ENCODE results near the gene LRRC8C.

Gene LRRC8C

DNA sequence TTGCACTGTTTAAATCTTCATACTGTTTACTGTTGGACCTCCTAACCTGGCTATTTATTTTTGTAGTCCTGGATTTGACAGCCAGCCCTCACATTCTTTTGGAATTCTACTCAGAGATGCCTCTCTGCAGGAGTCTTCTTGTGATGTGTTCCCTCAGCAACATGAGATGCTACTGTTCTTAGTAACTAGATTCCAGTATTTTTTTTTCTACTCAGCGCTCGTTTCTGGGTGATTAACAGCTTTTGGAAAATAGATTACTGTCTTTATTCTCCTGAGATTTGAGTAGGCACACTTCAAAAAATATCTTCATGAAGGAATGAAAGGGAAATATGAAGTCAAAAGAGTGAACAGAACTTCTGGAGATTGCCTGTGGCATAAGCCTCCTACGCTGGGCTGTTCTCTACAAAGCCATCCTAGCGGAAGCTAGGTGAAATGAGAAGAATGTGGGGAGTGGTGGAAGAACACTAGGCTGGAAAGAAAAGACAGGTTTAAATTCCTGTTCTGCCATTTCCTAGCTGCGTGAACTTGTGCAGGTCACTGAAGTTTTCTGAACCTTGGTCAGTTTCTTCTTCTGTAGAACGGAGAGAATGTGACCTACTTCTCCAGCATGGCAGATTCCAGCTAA is 75.9 kb downstream of the LRRC8C start:
- H3K27ac ChIP-seq = no peak overlapping the region
- TF ChIP-seq, protein P1, sequence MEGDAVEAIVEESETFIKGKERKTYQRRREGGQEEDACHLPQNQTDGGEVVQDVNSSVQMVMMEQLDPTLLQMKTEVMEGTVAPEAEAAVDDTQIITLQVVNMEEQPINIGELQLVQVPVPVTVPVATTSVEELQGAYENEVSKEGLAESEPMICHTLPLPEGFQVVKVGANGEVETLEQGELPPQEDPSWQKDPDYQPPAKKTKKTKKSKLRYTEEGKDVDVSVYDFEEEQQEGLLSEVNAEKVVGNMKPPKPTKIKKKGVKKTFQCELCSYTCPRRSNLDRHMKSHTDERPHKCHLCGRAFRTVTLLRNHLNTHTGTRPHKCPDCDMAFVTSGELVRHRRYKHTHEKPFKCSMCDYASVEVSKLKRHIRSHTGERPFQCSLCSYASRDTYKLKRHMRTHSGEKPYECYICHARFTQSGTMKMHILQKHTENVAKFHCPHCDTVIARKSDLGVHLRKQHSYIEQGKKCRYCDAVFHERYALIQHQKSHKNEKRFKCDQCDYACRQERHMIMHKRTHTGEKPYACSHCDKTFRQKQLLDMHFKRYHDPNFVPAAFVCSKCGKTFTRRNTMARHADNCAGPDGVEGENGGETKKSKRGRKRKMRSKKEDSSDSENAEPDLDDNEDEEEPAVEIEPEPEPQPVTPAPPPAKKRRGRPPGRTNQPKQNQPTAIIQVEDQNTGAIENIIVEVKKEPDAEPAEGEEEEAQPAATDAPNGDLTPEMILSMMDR (conservative IDR thresholded peaks at IDR 0.05) = no peak

DNA sequence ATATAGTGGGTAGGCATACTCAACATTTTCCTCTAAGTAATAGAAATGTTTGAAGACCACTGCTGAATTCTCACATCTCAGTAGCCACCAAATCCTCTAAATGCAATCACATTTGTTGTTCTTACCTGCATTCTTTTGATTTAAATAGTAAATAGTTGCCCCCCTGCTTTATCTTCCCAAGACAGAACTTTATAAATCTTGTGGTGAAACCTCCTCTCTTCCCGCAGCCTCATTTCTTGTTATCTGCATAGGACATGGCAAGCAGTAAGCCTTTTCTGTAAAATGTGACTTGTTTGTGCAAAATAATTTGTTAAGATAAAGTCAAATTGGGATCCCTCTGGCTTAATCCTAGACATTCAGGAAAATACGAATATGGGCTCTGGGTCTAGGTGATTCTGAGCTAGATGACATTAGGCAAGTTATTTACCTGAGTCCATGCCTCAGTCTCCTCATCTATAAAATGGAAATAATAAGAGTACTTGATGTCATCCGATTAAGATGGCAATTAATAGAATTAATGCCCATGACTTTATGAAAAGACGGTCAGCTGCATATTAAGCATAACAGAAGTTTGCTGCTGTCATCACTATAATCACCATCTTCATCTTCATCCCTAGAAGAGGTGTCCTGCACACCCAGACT is 77.7 kb downstream of the LRRC8C start:
- no peak overlapping the region for H3K27ac ChIP-seq

DNA sequence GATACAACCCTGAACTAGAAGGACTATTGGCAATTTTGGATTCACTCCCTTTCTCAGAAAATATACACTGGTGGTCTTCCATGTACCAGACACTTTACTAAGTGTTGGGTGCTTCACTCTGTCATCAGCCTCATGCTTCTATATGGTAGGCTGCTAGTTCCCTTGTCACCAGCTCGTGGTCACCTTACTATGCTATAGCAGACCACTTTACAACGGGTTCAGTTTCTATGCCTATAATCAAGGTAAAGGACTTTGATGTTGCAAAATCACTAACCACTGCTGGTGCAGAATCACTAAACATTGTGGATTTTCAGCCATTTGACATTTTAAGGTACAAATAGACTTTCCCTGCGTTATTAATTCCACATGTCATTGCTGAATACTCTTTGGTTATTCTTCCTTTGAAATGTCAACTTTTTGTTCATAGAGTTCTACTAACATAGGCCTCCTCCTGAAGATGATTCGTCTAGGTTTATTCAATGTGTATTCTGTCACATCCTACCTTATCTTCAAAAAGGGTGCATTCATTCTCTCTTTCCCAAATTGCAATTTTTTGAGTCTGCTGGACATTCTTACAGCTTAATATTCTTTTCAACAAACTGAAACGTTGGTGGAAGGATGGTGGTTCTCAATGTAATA is 78.3 kb downstream of the LRRC8C start:
- no peak overlapping the region for H3K27ac ChIP-seq
- TF ChIP-seq, protein P1 (conservative IDR thresholded peaks at IDR 0.05) = no peak

More for the DNA sequence above, 77.7 kb downstream of the LRRC8C start:
- TF ChIP-seq, protein P1 (conservative IDR thresholded peaks at IDR 0.05) = no peak

DNA sequence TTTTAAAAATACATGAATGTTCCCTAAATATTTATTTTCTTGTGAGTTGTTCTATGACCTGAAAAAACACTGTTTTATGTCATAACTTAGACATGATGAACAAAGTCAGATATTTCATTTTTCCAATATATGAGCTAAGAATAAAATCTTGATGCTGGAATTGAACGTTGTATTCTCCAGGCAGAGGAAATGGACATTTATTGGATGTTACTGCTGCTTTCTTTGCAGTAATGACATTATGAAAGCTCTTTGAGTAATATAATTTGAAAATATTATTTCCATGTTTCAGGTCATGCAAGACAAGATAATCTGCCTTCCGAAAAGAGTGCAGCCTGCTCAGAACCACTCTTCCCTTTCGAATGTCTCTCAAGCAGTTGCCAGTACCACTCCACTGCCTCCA is 79.5 kb downstream of the LRRC8C start:
- TF ChIP-seq, protein P1 (conservative IDR thresholded peaks at IDR 0.05) = no peak

DNA sequence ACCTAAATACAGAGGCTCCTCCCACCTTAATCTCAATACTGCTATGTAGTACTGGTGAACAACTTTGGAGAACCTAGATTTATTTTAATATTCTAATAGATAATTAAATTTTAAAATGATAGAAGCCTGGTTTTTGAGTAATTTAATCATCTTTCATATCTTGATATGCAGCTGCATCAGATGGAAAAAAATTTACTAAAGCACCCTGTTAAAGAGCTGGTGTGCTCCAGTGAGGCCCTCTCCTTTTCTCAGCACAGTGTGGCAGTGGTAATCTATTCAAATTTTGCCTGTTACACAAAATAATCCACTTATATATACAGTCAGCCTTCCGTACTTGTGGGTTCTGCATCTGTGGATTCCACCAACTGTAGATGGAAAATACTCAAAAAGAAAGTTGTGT is 82.8 kb downstream of the LRRC8C start:
- H3K27ac ChIP-seq = no peak overlapping the region
- TF ChIP-seq, protein P1 (conservative IDR thresholded peaks at IDR 0.05) = no peak

More for the DNA sequence above, 79.5 kb downstream of the LRRC8C start:
- no peak overlapping the region for H3K27ac ChIP-seq

DNA sequence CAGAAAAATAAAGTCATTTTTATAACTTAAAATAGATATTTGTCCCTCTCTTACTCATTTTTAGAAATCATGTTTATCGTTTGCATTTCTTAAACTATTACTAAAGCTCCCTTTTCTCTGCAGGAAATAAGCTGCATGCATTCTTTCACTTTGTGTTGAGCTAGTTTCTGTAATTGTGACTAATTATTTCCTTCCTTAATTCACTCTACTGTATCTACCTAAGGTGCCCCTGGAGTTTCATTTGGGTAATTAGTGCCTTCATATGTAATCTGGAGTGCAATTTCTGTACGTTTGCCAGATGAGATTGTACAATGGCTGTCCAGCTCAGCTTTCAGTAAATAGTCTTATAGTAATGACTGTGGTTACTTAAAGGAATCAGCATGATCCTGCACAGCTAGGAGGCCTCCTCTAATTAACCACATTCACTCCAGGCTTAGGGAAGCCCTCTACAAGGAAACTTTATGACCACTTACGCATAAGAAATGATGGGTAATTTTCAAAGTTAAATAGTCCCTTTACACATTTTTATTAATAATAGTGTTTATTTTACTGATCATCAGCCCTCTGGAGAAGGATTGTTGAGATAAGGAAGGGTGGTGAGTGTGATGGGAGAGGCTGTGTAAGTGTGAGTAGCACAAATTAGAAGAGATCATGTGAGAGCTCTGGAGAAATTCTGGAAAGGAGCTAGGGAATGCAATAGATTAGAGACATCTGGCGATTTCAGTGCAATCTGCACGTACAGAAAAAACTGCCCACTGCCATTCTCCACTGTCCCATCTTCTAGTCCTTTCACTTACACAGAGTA is 86.8 kb downstream of the LRRC8C start:
- H3K27ac ChIP-seq = no peak overlapping the region

More for the DNA sequence above, 86.8 kb downstream of the LRRC8C start:
- TF ChIP-seq, protein P1 (conservative IDR thresholded peaks at IDR 0.05) = no peak

Measured in VCaP (cell line).